Tibial nerve (tissue), 4 donors: ENCODE measurements around the gene RAVER2.

Experiments
- EP300 ChIP-seq, 2 donors: sonication (generic); formaldehyde crosslinking; IDR thresholded peaks; one replicate each; pipeline ENCODE4 v1.6.1; 2017; ENCODE audit warnings: antibody characterized with exemption in 2 of 2, mild to moderate bottlenecking in 1 of 2
- POLR2A ChIP-seq, 2 donors: fragments of 450-650 bp; IDR thresholded peaks; one replicate each; pipeline ENCODE4 v1.6.1; 2017; ENCODE audit warnings: antibody characterized with exemption in 2 of 2, mild to moderate bottlenecking in 2 of 2, moderate library complexity in 2 of 2
- TF ChIP-seq, protein P1 (sequence below), 5 experiments: fragments of 200-600 bp in 3 of 5; fragments of 450-650 bp in 2 of 5; sonication (generic) in 3 of 5; IDR thresholded peaks; one replicate each; pipeline ENCODE4 v1.5.1; 2016 to 2019; ENCODE audit warnings: antibody characterized with exemption in 5 of 5, mild to moderate bottlenecking in 3 of 5, moderate library complexity in 2 of 5

DNA sequence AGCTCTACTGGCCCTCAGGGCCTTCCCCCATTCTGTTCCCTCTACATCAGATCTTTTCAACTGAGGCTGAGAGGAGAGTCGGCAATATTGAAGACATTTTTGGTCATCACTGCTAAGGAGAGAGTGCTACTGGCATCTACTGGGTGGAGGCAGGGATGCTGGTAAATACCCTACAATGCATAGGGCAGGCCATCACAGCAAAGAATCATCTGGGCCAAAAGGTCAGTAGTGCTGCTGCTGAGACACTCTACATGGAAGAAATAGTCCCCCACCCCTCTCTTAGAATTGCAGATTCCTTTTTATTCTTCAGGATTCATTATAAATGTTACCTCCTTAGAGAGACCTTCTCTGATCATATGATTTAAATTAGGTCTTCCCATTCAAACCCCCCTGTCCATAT, 127.2 kb downstream of the RAVER2 start:
- no peak for TF ChIP-seq EP300 (IDR thresholded peaks at IDR 0.05)
- no peak for TF ChIP-seq POLR2A (IDR thresholded peaks at IDR 0.05)
- TF ChIP-seq, protein P1, sequence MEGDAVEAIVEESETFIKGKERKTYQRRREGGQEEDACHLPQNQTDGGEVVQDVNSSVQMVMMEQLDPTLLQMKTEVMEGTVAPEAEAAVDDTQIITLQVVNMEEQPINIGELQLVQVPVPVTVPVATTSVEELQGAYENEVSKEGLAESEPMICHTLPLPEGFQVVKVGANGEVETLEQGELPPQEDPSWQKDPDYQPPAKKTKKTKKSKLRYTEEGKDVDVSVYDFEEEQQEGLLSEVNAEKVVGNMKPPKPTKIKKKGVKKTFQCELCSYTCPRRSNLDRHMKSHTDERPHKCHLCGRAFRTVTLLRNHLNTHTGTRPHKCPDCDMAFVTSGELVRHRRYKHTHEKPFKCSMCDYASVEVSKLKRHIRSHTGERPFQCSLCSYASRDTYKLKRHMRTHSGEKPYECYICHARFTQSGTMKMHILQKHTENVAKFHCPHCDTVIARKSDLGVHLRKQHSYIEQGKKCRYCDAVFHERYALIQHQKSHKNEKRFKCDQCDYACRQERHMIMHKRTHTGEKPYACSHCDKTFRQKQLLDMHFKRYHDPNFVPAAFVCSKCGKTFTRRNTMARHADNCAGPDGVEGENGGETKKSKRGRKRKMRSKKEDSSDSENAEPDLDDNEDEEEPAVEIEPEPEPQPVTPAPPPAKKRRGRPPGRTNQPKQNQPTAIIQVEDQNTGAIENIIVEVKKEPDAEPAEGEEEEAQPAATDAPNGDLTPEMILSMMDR (IDR thresholded peaks at IDR 0.05) = no peak
